Tibial artery (tissue), 4 donors: ENCODE results near the gene ZHX3.
"Not testable (repeated sequence)": the region's sequence is repeated elsewhere in the genome, so short reads cannot be mapped to it uniquely, and the experiment has no call there.

Source experiments
- DNase-seq, 2 donors: peaks; one replicate each; pipeline ENCODE4 v3.0.0-alpha.2; 2019
- H3K27ac ChIP-seq, 2 donors: fragments of 200-600 bp; sonication (generic) in 1 of 2; 1 replicate in 1 of 2; 2 replicates in 1 of 2; pipeline ENCODE4 v1.5.1; 2018 to 2019; ENCODE audit warnings: mild to moderate bottlenecking in 1 of 2
- H3K27me3 ChIP-seq, 2 donors: fragments of 200-600 bp; sonication (generic) in 1 of 2; one replicate each; pipeline versions ENCODE4 v1.5.1 to v1.6.0; 2016 to 2019
- H3K36me3 ChIP-seq, 3 donors: fragments of 200-600 bp; sonication (generic) in 2 of 3; one replicate each; pipeline ENCODE4 v1.5.1; 2016 to 2019; ENCODE audit warnings: mild to moderate bottlenecking in 2 of 3
- H3K4me1 ChIP-seq, 4 donors: fragments of 200-600 bp; sonication (generic) in 2 of 4; 1 replicate in 3 of 4; 2 replicates in 1 of 4; pipeline ENCODE4 v1.5.1; 2016 to 2019
- H3K4me3 ChIP-seq, 2 donors: fragments of 200-600 bp; sonication (generic) in 1 of 2; 1 replicate in 1 of 2; 2 replicates in 1 of 2; pipeline ENCODE4 v1.5.1; 2018 to 2019; ENCODE audit warnings: mild to moderate bottlenecking in 2 of 2
- H3K9me3 ChIP-seq, 3 donors: fragments of 200-600 bp; sonication (generic) in 1 of 3; one replicate each; pipeline ENCODE4 v1.5.1; 2016 to 2019
- CTCF ChIP-seq, 2 experiments: fragments of 200-600 bp in 1 of 2; fragments of 450-650 bp in 1 of 2; IDR thresholded peaks; one replicate each; pipeline ENCODE4 v1.5.1; 2017 to 2019; ENCODE audit warnings: antibody characterized with exemption in 2 of 2, mild to moderate bottlenecking in 1 of 2, moderate library complexity in 1 of 2
- intact Hi-C: fragments of 100-400 bp; cut with DNase I; formaldehyde crosslinking; loops from one replicate; pipeline ENCODE4 v1.15.0; 2023; ENCODE audit warnings: low total_unique reads

Gene ZHX3

DNA sequence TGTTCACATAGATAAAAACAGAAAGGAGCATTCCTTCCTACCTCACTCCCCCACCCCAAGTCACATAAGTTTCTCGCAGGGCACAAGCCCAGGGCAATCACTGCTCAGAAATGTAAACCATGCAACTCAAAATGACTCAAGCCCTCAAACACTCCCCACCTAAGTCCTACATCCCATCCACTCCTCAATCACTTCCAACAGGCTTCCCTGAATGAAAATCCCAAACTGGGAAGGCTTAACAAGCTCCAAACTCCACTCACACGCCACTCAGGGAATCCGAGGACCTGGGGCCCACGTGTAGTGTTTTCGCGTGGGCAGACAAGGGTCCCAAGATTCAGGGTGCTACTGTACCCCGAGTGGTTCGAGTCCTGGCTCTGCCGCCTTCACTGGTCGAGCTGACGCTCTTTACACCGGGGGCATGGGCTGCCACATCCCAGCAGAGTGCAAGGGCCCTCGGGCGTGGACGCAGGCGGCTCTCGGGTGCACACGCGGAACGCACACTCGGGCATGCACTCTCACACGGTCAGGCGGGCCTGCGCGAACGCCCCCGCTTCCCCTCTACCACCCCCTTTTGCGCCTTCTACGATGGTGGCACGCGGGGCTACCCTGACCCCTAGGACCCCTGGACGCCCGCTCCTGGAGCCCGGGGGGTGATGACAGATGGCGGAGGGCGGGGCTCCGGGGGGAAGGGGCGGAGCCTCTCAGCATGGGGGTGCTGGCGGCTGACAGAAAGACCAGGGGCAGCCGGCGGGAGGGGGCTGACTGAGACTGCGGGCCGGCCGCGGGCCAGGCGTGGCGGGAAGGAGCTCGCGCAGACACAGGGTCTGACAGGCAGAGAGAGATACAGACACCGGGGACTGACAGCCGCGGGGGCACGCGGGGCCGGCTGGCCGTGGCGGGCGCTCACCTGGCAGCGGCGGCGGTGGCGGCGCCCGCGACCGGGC, 657 bp downstream of the ZHX3 start:
- peak; percentile 86 to 91 for DNase-seq
- no peak for TF ChIP-seq CTCF (IDR thresholded peaks at IDR 0.05)
- intact Hi-C loops, result no loop called here
- no peaks in the 10 kb centered on the region for H3K27me3 ChIP-seq
- peak overlapping the region; percentile 87 to 89 for H3K4me3 ChIP-seq
- peak overlapping the region; percentile 88 to 92 for H3K27ac ChIP-seq
- H3K36me3 ChIP-seq, result no peaks in the 10 kb centered on the region
- peaks cover 0 to 48% (median 12%) of the 10 kb centered on the region in 4 donors for H3K4me1 ChIP-seq
- no peaks in the 10 kb centered on the region for H3K9me3 ChIP-seq

DNA sequence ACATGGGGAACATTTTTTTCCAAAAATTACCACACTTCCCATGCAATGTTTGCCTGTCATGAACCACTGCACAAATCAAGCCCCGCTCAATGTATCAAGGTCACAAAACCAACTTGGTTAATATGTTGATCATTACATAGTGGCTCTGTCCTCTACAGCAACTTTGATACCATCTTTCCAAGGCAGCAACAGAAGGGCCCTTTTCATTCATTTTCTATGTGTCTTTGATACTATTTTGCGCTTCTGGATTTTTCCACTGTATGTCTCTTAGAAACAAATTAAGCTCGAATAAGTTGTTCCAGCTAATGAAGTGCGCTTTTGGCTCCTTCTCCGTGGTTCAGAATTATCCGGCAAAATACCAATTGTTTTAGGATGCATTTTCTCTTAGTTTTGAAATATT, 1.5 kb downstream of the ZHX3 start:
- no peak for TF ChIP-seq CTCF (IDR thresholded peaks at IDR 0.05)
- H3K27ac ChIP-seq, result peak overlapping the region; percentile 88 to 92

GRCh38 chr20:41314386-41314785, 3.1 kb downstream of the ZHX3 start:
- no peak overlapping the region for H3K4me3 ChIP-seq
- TF ChIP-seq CTCF (IDR thresholded peaks at IDR 0.05), result no peak
- H3K27me3 ChIP-seq, result no peaks in the 10 kb centered on the region
- H3K9me3 ChIP-seq, result no peaks in the 10 kb centered on the region
- H3K4me1 ChIP-seq, result peaks cover 0 to 71% (median 12%) of the 10 kb centered on the region in 4 donors
- DNase-seq, result no peak
- H3K36me3 ChIP-seq, result no peaks in the 10 kb centered on the region
- intact Hi-C loops, result no loop called here
- peak overlapping the region; percentile 88 to 92 for H3K27ac ChIP-seq

More for the DNA sequence above, 1.5 kb downstream of the ZHX3 start:
- peaks cover 0 to 55% (median 12%) of the 10 kb centered on the region in 4 donors for H3K4me1 ChIP-seq
- no peaks in the 10 kb centered on the region for H3K36me3 ChIP-seq
- intact Hi-C loops, result no loop called here
- H3K9me3 ChIP-seq, result no peaks in the 10 kb centered on the region
- H3K27me3 ChIP-seq, result no peaks in the 10 kb centered on the region
- DNase-seq, result no peak
- peak overlapping the region; percentile 87 to 89 for H3K4me3 ChIP-seq

DNA sequence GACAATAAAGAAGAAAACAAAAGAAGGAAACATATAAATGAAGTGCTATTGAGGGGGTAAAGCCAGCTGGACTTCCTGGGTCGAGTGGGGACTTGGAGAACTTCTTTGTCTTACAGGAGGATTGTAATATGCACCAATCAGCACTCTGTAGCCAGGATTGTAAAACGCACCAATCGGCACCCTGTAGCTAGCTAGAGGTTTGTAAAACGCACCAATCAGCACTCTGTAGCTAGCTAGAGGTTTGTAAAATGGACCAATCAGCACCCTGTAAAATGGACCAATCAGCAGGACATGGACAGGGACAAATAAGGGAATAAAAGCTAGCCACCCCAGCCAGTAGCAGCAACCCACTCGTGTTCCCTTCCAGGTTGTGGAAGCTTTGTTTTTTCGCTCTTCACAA, 5.5 kb downstream of the ZHX3 start:
- H3K27me3 ChIP-seq, H3K9me3 ChIP-seq, H3K36me3 ChIP-seq, DNase-seq, H3K4me3 ChIP-seq, H3K27ac ChIP-seq, intact Hi-C loops: not testable (repeated sequence)
- peaks cover 0 to 88% (median 26%) of the 10 kb centered on the region in 4 donors for H3K4me1 ChIP-seq

GRCh38 chr20:41309817-41310216, 7.7 kb downstream of the ZHX3 start:
- no peaks in the 10 kb centered on the region for H3K27me3 ChIP-seq
- H3K36me3 ChIP-seq, result no peaks in the 10 kb centered on the region
- H3K4me1 ChIP-seq, result peaks cover 0 to 80% (median 17%) of the 10 kb centered on the region in 4 donors
- H3K4me3 ChIP-seq, result no peak overlapping the region
- no peak for TF ChIP-seq CTCF (IDR thresholded peaks at IDR 0.05)
- DNase-seq, result no peak
- H3K27ac ChIP-seq, result peak overlapping the region; percentile 71 to 76
- intact Hi-C loops, result no loop called here
- no peaks in the 10 kb centered on the region for H3K9me3 ChIP-seq

DNA sequence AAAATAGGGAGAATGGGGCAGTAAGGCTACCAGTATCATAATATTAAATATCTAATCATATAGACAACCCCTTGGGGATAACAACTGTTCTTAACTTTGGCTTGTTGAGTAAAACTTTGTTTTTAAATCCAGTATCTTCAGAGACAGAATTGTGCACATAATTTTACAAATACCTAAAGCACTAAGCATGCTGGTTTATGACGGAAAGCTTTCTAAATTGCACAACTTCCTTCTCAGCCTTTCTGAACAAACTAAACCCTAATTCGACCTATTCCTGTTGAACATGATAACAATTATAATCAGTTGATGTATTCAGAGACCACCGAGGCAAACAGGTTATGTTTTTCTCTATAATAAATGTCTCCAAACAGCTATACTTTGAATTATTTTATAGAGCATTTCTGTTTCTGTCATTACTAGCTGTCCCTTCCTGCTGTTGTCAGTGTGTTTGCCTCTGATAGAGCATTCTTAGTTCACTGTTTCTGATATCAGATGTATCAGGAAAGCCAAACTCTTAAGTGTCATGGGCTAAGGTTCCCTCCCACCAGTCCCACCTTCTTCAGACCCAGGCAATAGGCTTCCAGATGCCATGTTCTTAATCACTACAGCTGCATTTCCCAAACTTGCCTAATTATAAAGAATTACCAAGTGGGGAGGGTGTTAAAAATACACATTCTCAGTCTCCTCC, 8.7 kb downstream of the ZHX3 start:
- Histone ChIP-seq H3K4me3 (no peak overlapping the region), H3K4me1 (peaks cover 0 to 80% (median 18%) of the 10 kb centered on the region in 4 donors), H3K27me3 (no peaks in the 10 kb centered on the region), H3K27ac (peak overlapping the region; percentile 71 to 76), H3K9me3 (no peaks in the 10 kb centered on the region), H3K36me3 (no peaks in the 10 kb centered on the region)
- intact Hi-C loops, result no loop called here
- DNase-seq, result no peak
- TF ChIP-seq CTCF (IDR thresholded peaks at IDR 0.05), result no peak
